SU-DHL-6 (cell line): ENCODE results near the gene CCDC170.

Experiments used
- H2AFZ ChIP-seq: fragments of 200-600 bp; sonication (generic); 2 replicates; pipeline ENCODE4 v1.6.1; 2014; ENCODE audit warnings: low read depth, mild to moderate bottlenecking, moderate library complexity, mixed read lengths, antibody characterized with exemption, low read length; ENCODE audit not compliant: severe bottlenecking
- H3F3A ChIP-seq: fragments of 200-600 bp; shearing (Covaris generic); 2 replicates; pipeline ENCODE4 v1.6.0; 2016; ENCODE audit warnings: antibody characterized with exemption, mild to moderate bottlenecking; ENCODE audit not compliant: insufficient read depth
- H3K27ac ChIP-seq: fragments of 200-600 bp; sonication (generic); 2 replicates; pipeline ENCODE4 v1.5.1; 2016; ENCODE audit warnings: low read depth, mild to moderate bottlenecking, low read length, moderate library complexity, mixed read lengths
- H3K27me3 ChIP-seq: fragments of 200-600 bp; sonication (generic), shearing (Covaris generic); 2 replicates; pipeline ENCODE4 v1.6.0; 2014; ENCODE audit warnings: mild to moderate bottlenecking, low read length
- H3K36me3 ChIP-seq: fragments of 200-600 bp; sonication (generic); 2 replicates; pipeline ENCODE4 v1.6.1; 2014; ENCODE audit warnings: mild to moderate bottlenecking, low read length, mixed read lengths
- H3K4me2 ChIP-seq: fragments of 300-600, 200-600 bp; shearing (Covaris generic), sonication (generic); 2 replicates; pipeline ENCODE4 v1.6.0; 2014; ENCODE audit warnings: low read length, low read depth, mild to moderate bottlenecking; ENCODE audit not compliant: poor library complexity, severe bottlenecking
- H3K4me3 ChIP-seq: fragments of 200-600 bp; sonication (generic); 2 replicates; pipeline ENCODE4 v1.5.1; 2014; ENCODE audit warnings: antibody characterized with exemption, low read length, mild to moderate bottlenecking, mixed read lengths; ENCODE audit not compliant: insufficient read depth, poor library complexity, severe bottlenecking
- H3K79me2 ChIP-seq: fragments of 200-600 bp; sonication (generic); 2 replicates; pipeline ENCODE4 v1.6.1; 2014; ENCODE audit warnings: mild to moderate bottlenecking, low read length, moderate library complexity; ENCODE audit not compliant: insufficient read depth
- H3K9ac ChIP-seq: fragments of 200-600 bp; sonication (generic); 2 replicates; pipeline ENCODE4 v1.7.0; 2014; ENCODE audit warnings: mild to moderate bottlenecking, low read length
- H3K9me2 ChIP-seq: fragments of 200-600 bp; sonication (generic); replicated peaks from 2 replicates; pipeline ENCODE4 v1.6.1; 2014; ENCODE audit warnings: low read length; ENCODE audit not compliant: insufficient read depth
- H3K9me3 ChIP-seq: fragments of 200-600 bp; sonication (generic); 2 replicates; pipeline ENCODE4 v1.6.1; 2014; ENCODE audit warnings: low read length, mixed read lengths; ENCODE audit not compliant: insufficient read depth
- H4K20me1 ChIP-seq: fragments of 200-600 bp; sonication (generic); 2 replicates; pipeline ENCODE4 v1.6.1; 2014; ENCODE audit warnings: low read depth, mild to moderate bottlenecking, antibody characterized with exemption, low read length, moderate library complexity, mixed read lengths
- CTCF ChIP-seq: fragments of 200-600 bp; sonication (generic); IDR thresholded peaks from one replicate; pipeline ENCODE4 v1.5.1; 2017; ENCODE audit warnings: antibody characterized with exemption, mild to moderate bottlenecking, low read length, moderate library complexity; ENCODE audit not compliant: insufficient read depth, poor library complexity, severe bottlenecking
- EZH2phosphoT487 ChIP-seq: fragments of 200-600 bp; sonication (generic), shearing (Covaris generic); conservative IDR thresholded peaks from 2 replicates; pipeline ENCODE4 v1.6.1; 2018; ENCODE audit warnings: mild to moderate bottlenecking, antibody characterized with exemption, low read length, moderate library complexity, mixed read lengths

CCDC170 gene

GRCh38 chr6:151585741-151586140, 91.9 kb downstream of the CCDC170 start:
- H4K20me1 ChIP-seq = no peaks in the 10 kb centered on the region
- H3K4me2 ChIP-seq = no peak overlapping the region
- no peaks in the 10 kb centered on the region for H3K79me2 ChIP-seq
- no peak overlapping the region for H3K9ac ChIP-seq
- H3K27ac ChIP-seq = no peak overlapping the region
- H3K9me2 ChIP-seq = no peaks in the 10 kb centered on the region
- TF ChIP-seq EZH2phosphoT487 = no peak
- no peak for TF ChIP-seq CTCF
- H3K27me3 ChIP-seq = no peaks in the 10 kb centered on the region
- no peaks in the 10 kb centered on the region for H3F3A ChIP-seq
- no peak overlapping the region for H2AFZ ChIP-seq
- no peaks in the 10 kb centered on the region for H3K9me3 ChIP-seq
- no peaks in the 10 kb centered on the region for H3K36me3 ChIP-seq
- H3K4me3 ChIP-seq = no peak overlapping the region

- Histone ChIP-seq H3K27ac (no peak overlapping the region), H3K36me3 (no peaks in the 10 kb centered on the region), H3K9me2 (no peaks in the 10 kb centered on the region), H4K20me1 (no peaks in the 10 kb centered on the region), H3K9ac (no peak overlapping the region), H3K79me2 (no peaks in the 10 kb centered on the region), H3K27me3 (no peaks in the 10 kb centered on the region), H3F3A (no peaks in the 10 kb centered on the region), H3K4me3 (no peak overlapping the region), H3K9me3 (no peaks in the 10 kb centered on the region), H3K4me2 (no peak overlapping the region), H2AFZ (no peak overlapping the region)
- no peak for TF ChIP-seq EZH2phosphoT487
- TF ChIP-seq CTCF = no peak
These were observed 95.8 kb downstream of the CCDC170 start for GRCh38 chr6:151589667-151590066.

GRCh38 chr6:151590742-151591141, 96.9 kb downstream of the CCDC170 start:
- H3K79me2 ChIP-seq = no peaks in the 10 kb centered on the region
- H3K36me3 ChIP-seq = no peaks in the 10 kb centered on the region
- H3K4me2 ChIP-seq = no peak overlapping the region
- no peak for TF ChIP-seq CTCF
- H3K27ac ChIP-seq = no peak overlapping the region
- H4K20me1 ChIP-seq = no peaks in the 10 kb centered on the region
- H3K9me3 ChIP-seq = no peaks in the 10 kb centered on the region
- no peak overlapping the region for H3K4me3 ChIP-seq
- H3K27me3 ChIP-seq = no peaks in the 10 kb centered on the region
- no peak overlapping the region for H2AFZ ChIP-seq
- no peaks in the 10 kb centered on the region for H3F3A ChIP-seq
- no peaks in the 10 kb centered on the region for H3K9me2 ChIP-seq
- no peak overlapping the region for H3K9ac ChIP-seq
